HG03457 (cell line): Measurements from ENCODE around the gene PLCH1.
A peak's percentile ranks its signal among the peaks of the same experiment; 100 is the strongest.

Source experiments
- ATAC-seq: cut with Tn5 transposase; IDR thresholded peaks from one replicate; pipeline ENCODE4 v1.9.1; 2021; ENCODE audit warnings: moderate number of reproducible peaks; ENCODE audit not compliant: unreplicated experiment

The PLCH1 gene

GRCh38 chr3:155747286-155747945, 2.5 kb upstream of the PLCH1 start:
- ATAC-seq = no peak

GRCh38 chr3:155746703-155747102, 1.8 kb upstream of the PLCH1 start:
- ATAC-seq = no peak

GRCh38 chr3:155745795-155746550, 1.1 kb upstream of the PLCH1 start:
- ATAC-seq = no peak

- no peak for ATAC-seq
These were observed 753 bp downstream of the PLCH1 start for GRCh38 chr3:155744010-155744625.

GRCh38 chr3:155743606-155744005, 1.3 kb downstream of the PLCH1 start:
- no peak for ATAC-seq

GRCh38 chr3:155742349-155742965, 2.4 kb downstream of the PLCH1 start:
- no peak for ATAC-seq

- ATAC-seq = no peak
These were observed 3.3 kb downstream of the PLCH1 start for GRCh38 chr3:155741603-155742002.

GRCh38 chr3:155741101-155741500, 3.8 kb downstream of the PLCH1 start:
- ATAC-seq = no peak

- ATAC-seq = no peak
These were observed 5.7 kb downstream of the PLCH1 start for GRCh38 chr3:155739154-155739553.

- ATAC-seq = no peak
These were observed 6.2 kb downstream of the PLCH1 start for GRCh38 chr3:155738580-155739076.

- peak; percentile 97 for ATAC-seq
These were observed 6.9 kb downstream of the PLCH1 start for GRCh38 chr3:155737844-155738460.

GRCh38 chr3:155736381-155736780, 8.5 kb downstream of the PLCH1 start:
- no peak for ATAC-seq

GRCh38 chr3:155730843-155731242, 14.0 kb downstream of the PLCH1 start:
- ATAC-seq = no peak

- no peak for ATAC-seq
These were observed 17.0 kb downstream of the PLCH1 start for GRCh38 chr3:155727836-155728235.

GRCh38 chr3:155714295-155714718, 30.6 kb downstream of the PLCH1 start:
- ATAC-seq = no peak

GRCh38 chr3:155712008-155712407, 32.9 kb downstream of the PLCH1 start:
- ATAC-seq = peak; percentile 87

GRCh38 chr3:155704771-155705559, 39.9 kb downstream of the PLCH1 start:
- ATAC-seq = no peak

- no peak for ATAC-seq
These were observed 40.8 kb downstream of the PLCH1 start for GRCh38 chr3:155704061-155704460.

- no peak for ATAC-seq
These were observed 41.9 kb downstream of the PLCH1 start for GRCh38 chr3:155702745-155703591.
